CD4-positive, alpha-beta T cell treated with Interleukin-17A for 4 hours (primary cell): Measurements from ENCODE around the gene MORN5.

Experiments used
- DNase-seq: peaks from one replicate; pipeline ENCODE4 v3.0.0-alpha.2; 2020; ENCODE audit warnings: mixed read lengths

Gene MORN5

GRCh38 chr9:122244349-122244748, 84.6 kb downstream of the MORN5 start:
- no peak for DNase-seq

GRCh38 chr9:122246666-122247065, 87.0 kb downstream of the MORN5 start:
- DNase-seq: no peak

GRCh38 chr9:122248448-122248865, 88.7 kb downstream of the MORN5 start:
- no peak for DNase-seq
